ENCODE measurements around the gene TBCK.

Gene TBCK

DNA sequence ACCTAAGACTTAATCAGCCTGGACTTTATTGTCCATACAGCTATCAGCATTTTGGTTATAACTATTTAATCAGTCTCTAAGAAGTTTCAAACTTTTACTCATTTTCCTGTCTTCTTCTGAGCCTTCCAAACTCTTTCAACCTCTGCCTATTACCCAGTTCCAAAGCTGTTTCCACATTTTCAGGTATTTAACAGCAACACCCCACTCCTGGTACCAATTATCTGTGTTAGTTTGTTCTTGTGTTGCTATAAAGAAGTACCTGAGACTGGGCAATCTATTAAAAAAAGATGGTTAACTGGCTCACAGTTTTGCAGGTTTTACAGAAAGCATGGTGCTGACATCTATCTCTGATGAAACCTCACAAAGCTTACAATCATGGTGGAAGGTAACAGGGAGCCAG lies 225.2 kb downstream of the TBCK start:
- Histone ChIP-seq H3K9me3 (no peaks in the 10 kb centered on the region), H3K36me3 (replicated peaks) (no peaks in the 10 kb centered on the region), H3K4me1 (no peaks in the 10 kb centered on the region), H3K4me3 (no peak overlapping the region), H3K27me3 (ENCODE audit: low read depth) (no peaks in the 10 kb centered on the region)
- in situ Hi-C loops (cut with MboI; ENCODE audit: low sequenced_read_pairs): no loop called here
- no peak for DNase-seq (ENCODE audit: low spot score in 2 of 2)

GRCh38 chr4:106083065-106083464 lies 232.9 kb downstream of the TBCK start:
- in situ Hi-C loops (cut with MboI; ENCODE audit: low sequenced_read_pairs): no loop called here
- Histone ChIP-seq H3K9me3 (no peaks in the 10 kb centered on the region), H3K4me3 (no peak overlapping the region), H3K4me1 (no peaks in the 10 kb centered on the region), H3K27me3 (ENCODE audit: low read depth) (no peaks in the 10 kb centered on the region), H3K36me3 (replicated peaks) (no peaks in the 10 kb centered on the region)
- DNase-seq (ENCODE audit: low spot score in 2 of 2): no peak

DNA sequence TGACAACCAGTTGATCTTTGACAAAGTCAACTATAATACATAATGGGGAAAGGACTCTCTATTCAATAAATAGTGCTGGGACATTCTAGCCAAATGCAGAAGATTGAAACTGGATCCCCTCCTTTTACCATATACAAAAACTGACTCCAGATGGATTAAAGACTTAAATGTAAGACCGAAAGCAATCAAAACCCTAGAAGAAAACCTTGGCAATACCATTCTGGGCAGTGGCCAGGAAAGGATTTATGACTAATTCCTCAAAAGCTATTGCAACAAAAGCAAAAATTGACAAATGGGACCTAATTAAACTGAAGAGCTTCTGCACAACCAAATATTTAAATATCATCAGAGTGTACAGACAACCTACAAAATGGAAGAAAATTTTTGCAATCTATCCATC lies 235.6 kb downstream of the TBCK start:
- no peaks in the 10 kb centered on the region; the same call in 1 of the 2 replicates for H3K36me3 ChIP-seq (replicated peaks)

DNA sequence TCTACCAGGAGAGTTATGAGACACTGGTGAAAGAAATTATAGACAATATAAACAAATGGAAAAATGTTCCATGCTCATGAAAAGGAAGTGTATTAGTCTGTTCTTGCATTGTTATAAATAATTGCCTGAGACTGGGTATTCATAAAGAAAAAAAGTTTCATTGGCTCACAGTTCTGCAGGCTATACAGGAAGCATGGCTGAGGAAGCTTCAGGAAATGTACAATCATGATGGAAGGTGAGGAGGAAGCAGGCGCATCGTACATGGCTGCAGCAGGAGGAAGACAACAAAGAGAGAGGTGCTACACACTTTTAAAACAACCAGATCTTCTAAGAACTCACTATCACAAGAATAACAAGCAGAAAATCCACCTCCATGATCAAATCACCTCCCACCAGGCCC lies 236.4 kb downstream of the TBCK start:
- Histone ChIP-seq H3K36me3 (replicated peaks) (no peaks in the 10 kb centered on the region; the same call in 1 of the 2 replicates), H3K4me3 (no peak overlapping the region), H3K9me3 (peaks cover 3% of the 10 kb centered on the region; the same call in 1 of the 2 replicates), H3K27me3 (ENCODE audit: low read depth) (no peaks in the 10 kb centered on the region), H3K4me1 (no peaks in the 10 kb centered on the region)
- DNase-seq (ENCODE audit: low spot score in 2 of 2): no peak
- in situ Hi-C loops (cut with MboI; ENCODE audit: low sequenced_read_pairs): no loop called here

More for the DNA sequence above, 235.6 kb downstream of the TBCK start:
- in situ Hi-C loops (cut with MboI; ENCODE audit: low sequenced_read_pairs): no loop called here
- no peak for DNase-seq (ENCODE audit: low spot score in 2 of 2)
- no peaks in the 10 kb centered on the region for H3K4me1 ChIP-seq
- H3K9me3 ChIP-seq: peaks cover 3% of the 10 kb centered on the region; the same call in 1 of the 2 replicates
- H3K4me3 ChIP-seq: no peak overlapping the region
- H3K27me3 ChIP-seq (ENCODE audit: low read depth): no peaks in the 10 kb centered on the region

DNA sequence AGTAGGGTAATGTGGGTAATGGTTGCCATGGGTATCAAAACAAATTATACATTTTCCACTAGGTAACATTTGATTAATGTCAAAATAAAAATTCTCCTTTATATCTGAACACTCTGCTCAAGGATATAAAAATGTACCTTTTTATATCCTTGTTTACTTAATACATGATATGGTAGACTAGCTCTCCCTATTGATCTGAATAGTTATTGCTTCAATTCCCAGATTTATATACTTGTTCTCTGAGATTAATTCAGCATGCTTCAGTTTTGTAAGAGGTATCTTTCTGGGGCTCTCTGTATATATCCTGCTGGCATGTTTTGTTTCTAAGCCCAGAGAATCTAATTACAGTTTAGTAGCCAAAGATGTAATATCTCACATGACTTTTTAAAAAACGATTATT lies 251.0 kb downstream of the TBCK start:
- Histone ChIP-seq H3K9me3 (no peaks in the 10 kb centered on the region), H3K4me1 (peaks cover 16% of the 10 kb centered on the region), H3K36me3 (replicated peaks) (no peaks in the 10 kb centered on the region), H3K4me3 (no peak overlapping the region), H3K27me3 (ENCODE audit: low read depth) (no peaks in the 10 kb centered on the region)
- in situ Hi-C loops (cut with MboI; ENCODE audit: low sequenced_read_pairs): no loop called here
- DNase-seq (ENCODE audit: low spot score in 2 of 2): no peak

DNA sequence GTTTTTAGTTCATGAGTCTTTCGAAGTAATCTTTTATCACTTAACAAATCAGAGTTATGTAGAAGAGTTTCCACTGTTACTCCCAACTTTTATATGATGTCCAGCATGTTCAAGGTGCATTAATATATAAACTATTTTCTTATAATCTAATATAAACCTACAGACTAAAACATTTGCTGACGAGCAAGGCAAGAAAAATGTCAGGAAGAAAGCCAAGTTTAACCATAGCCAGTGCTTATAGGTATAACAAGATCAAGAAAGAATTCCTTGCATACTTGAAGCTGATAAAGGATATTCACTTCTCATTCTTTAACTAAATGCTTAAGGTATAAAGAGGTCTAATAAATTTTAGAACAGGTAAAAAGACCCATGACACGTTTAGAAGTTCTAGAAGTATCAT lies 253.0 kb downstream of the TBCK start:
- in situ Hi-C loops (cut with MboI; ENCODE audit: low sequenced_read_pairs): no loop called here
- H3K4me1 ChIP-seq: peaks cover 16% of the 10 kb centered on the region
- H3K4me3 ChIP-seq: no peak overlapping the region
- H3K9me3 ChIP-seq: no peaks in the 10 kb centered on the region
- no peaks in the 10 kb centered on the region for H3K27me3 ChIP-seq (ENCODE audit: low read depth)
- DNase-seq (ENCODE audit: low spot score in 2 of 2): no peak
- no peaks in the 10 kb centered on the region for H3K36me3 ChIP-seq (replicated peaks)

- H3K4me1 ChIP-seq: peaks cover 16% of the 10 kb centered on the region
- H3K4me3 ChIP-seq: no peak overlapping the region
- no peaks in the 10 kb centered on the region for H3K9me3 ChIP-seq
- no peaks in the 10 kb centered on the region for H3K27me3 ChIP-seq (ENCODE audit: low read depth)
- in situ Hi-C loops (cut with MboI; ENCODE audit: low sequenced_read_pairs): no loop called here
- no peaks in the 10 kb centered on the region for H3K36me3 ChIP-seq (replicated peaks)
- DNase-seq (ENCODE audit: low spot score in 2 of 2): peak; percentile 46 to 71
Measured at GRCh38 chr4:106062452-106062875, 253.5 kb downstream of the TBCK start.

GRCh38 chr4:106058921-106059320 lies 257.1 kb downstream of the TBCK start:
- H3K27me3 ChIP-seq (ENCODE audit: low read depth): no peaks in the 10 kb centered on the region
- H3K4me3 ChIP-seq: no peak overlapping the region
- in situ Hi-C loops (cut with MboI; ENCODE audit: low sequenced_read_pairs): no loop called here
- H3K36me3 ChIP-seq (replicated peaks): no peaks in the 10 kb centered on the region
- peaks cover 16% of the 10 kb centered on the region for H3K4me1 ChIP-seq
- no peaks in the 10 kb centered on the region for H3K9me3 ChIP-seq
- no peak for DNase-seq (ENCODE audit: low spot score in 2 of 2)

DNA sequence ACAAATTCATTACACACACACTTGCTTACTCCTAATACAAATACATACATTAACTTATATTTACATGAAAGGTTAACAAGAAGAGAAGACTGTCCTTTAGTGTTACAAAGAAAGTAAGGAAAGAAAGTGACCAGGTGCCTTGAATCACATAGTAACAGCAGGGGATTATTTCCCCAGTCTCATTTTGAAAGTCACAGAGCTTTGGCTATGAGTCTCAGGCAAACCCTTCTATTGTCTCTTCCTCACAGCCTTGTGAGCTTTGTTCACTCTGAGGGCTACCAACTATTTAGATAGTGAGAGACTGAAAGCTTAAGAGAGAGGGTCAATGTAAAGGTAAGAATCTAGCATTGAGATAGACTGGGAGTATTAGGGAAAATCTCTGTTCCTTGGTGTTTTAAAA lies 259.1 kb downstream of the TBCK start:
- in situ Hi-C loops (cut with MboI; ENCODE audit: low sequenced_read_pairs): no loop called here
- no peak for DNase-seq (ENCODE audit: low spot score in 2 of 2)

GRCh38 chr4:106051514-106051913 lies 264.5 kb downstream of the TBCK start:
- H3K9me3 ChIP-seq: no peaks in the 10 kb centered on the region
- in situ Hi-C loops (cut with MboI; ENCODE audit: low sequenced_read_pairs): no loop called here
- no peaks in the 10 kb centered on the region for H3K36me3 ChIP-seq (replicated peaks)
- H3K27me3 ChIP-seq (ENCODE audit: low read depth): no peaks in the 10 kb centered on the region
- DNase-seq (ENCODE audit: low spot score in 2 of 2): no peak
- no peak overlapping the region for H3K4me3 ChIP-seq
- no peaks in the 10 kb centered on the region for H3K4me1 ChIP-seq

More for the DNA sequence above, 259.1 kb downstream of the TBCK start:
- H3K27me3 ChIP-seq (ENCODE audit: low read depth): no peaks in the 10 kb centered on the region
- H3K36me3 ChIP-seq (replicated peaks): no peaks in the 10 kb centered on the region
- H3K9me3 ChIP-seq: no peaks in the 10 kb centered on the region
- no peak overlapping the region for H3K4me3 ChIP-seq
- H3K4me1 ChIP-seq: peaks cover 4% of the 10 kb centered on the region

DNA sequence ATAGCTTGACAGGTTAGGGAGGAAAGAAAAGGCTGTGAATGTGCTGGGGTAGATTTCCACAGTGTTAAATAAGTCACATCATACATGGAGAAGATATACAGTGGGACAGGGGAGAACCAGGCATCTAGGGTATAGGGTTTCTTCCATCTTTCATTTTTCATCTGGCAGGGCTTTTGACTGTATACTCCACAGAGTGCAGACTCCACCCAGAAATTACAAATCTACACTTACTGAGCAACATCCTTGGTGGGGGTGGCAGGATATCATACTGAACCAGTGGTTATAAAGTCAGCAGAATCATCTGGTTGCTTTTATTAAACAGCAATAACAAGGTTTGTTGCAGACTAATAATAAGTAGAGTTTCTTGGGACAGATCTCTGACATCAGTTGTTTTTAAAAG lies 266.5 kb downstream of the TBCK start:
- H3K27me3 ChIP-seq (ENCODE audit: low read depth): no peaks in the 10 kb centered on the region
- no peak overlapping the region for H3K4me3 ChIP-seq
- H3K36me3 ChIP-seq (replicated peaks): no peaks in the 10 kb centered on the region
- no peaks in the 10 kb centered on the region for H3K4me1 ChIP-seq
- no peak for DNase-seq (ENCODE audit: low spot score in 2 of 2)
- in situ Hi-C loops (cut with MboI; ENCODE audit: low sequenced_read_pairs): no loop called here
- H3K9me3 ChIP-seq: no peaks in the 10 kb centered on the region

DNA sequence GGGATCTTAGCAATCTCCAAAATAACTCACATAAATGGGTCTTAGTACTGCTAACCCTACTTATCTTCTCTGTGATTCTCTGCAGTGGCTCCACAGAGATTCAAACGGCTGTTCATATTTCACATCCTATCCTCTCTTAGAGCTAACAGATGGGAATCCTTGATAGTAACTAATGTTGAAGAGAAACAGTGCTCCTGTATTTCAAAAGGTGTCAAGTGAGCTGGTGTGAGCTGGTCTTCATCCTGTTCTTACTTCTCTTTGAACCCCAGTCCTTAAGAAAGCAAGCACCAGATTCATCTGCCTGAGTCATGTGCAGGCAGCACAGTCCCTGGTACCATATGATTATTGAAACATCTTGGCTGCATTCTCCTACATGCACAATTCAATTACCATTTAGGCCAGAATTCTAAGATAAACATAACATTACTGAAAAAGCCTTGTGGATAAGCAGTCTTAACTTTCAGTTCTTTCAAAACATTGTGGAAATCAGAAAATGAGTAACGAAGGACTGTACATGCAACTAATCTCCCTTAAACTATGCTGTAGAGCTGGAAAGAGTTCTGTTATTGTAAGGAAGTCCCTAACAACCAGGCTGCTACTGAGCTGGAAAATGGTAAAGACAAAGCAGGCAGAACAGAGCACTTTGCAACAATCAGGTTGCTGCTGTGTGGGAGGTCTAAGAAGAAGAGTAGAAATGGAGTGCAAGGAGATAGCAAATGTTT lies 267.6 kb downstream of the TBCK start:
- in situ Hi-C loops (cut with MboI; ENCODE audit: low sequenced_read_pairs): no loop called here
- no peak overlapping the region for H3K4me3 ChIP-seq
- DNase-seq (ENCODE audit: low spot score in 2 of 2): no peak
- H3K27me3 ChIP-seq (ENCODE audit: low read depth): no peaks in the 10 kb centered on the region
- H3K4me1 ChIP-seq: no peaks in the 10 kb centered on the region
- no peaks in the 10 kb centered on the region for H3K9me3 ChIP-seq
- no peaks in the 10 kb centered on the region for H3K36me3 ChIP-seq (replicated peaks)

DNA sequence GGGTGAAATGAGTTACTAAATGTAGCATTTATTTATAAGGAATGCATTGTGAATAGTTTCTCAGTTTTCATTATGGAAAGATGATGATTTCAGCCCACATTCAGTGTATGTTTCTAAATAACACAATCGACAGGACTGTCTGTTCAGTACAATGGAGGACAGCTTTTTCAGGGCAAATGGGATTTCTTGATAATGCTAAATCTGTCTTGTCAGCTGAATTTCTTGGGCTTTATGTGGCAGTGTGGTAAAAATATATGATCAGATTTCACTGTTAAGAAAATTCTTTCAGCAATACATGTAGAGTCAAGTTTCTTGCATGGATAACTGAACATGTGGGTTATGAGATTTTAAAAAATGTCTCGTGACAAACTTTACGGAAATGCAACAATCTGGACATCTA lies 269.9 kb downstream of the TBCK start:
- in situ Hi-C loops (cut with MboI; ENCODE audit: low sequenced_read_pairs): no loop called here

GRCh38 chr4:106041294-106042002 lies 274.6 kb downstream of the TBCK start:
- in situ Hi-C loops (cut with MboI; ENCODE audit: low sequenced_read_pairs): no loop called here
- Histone ChIP-seq H3K4me1 (no peaks in the 10 kb centered on the region), H3K9me3 (no peaks in the 10 kb centered on the region), H3K4me3 (no peak overlapping the region), H3K36me3 (replicated peaks) (no peaks in the 10 kb centered on the region), H3K27me3 (ENCODE audit: low read depth) (no peaks in the 10 kb centered on the region)
- DNase-seq (ENCODE audit: low spot score in 2 of 2): no peak

More for the DNA sequence above, 269.9 kb downstream of the TBCK start:
- H3K4me1 ChIP-seq: no peaks in the 10 kb centered on the region
- H3K27me3 ChIP-seq (ENCODE audit: low read depth): no peaks in the 10 kb centered on the region
- no peaks in the 10 kb centered on the region for H3K36me3 ChIP-seq (replicated peaks)
- no peaks in the 10 kb centered on the region for H3K9me3 ChIP-seq
- no peak overlapping the region for H3K4me3 ChIP-seq
- DNase-seq (ENCODE audit: low spot score in 2 of 2): no peak

Measured in HAP-1 (cell line).